PC-3 (cell line): ENCODE results near the gene C3orf62.

Experiments used
- EZH2 ChIP-seq: fragments of 300-600 bp; sonication (generic); IDR thresholded peaks from one replicate; pipeline ENCODE4 v1.6.1; 2017; ENCODE audit warnings: antibody characterized with exemption, mild to moderate bottlenecking, low read length; ENCODE audit not compliant: unreplicated experiment
- TF ChIP-seq, protein P1 (sequence below): fragments of 300-600 bp; sonication (generic); conservative IDR thresholded peaks from 2 replicates; pipeline ENCODE4 v1.5.1; 2017; ENCODE audit warnings: antibody characterized with exemption, low read depth, mild to moderate bottlenecking, low read length

DNA sequence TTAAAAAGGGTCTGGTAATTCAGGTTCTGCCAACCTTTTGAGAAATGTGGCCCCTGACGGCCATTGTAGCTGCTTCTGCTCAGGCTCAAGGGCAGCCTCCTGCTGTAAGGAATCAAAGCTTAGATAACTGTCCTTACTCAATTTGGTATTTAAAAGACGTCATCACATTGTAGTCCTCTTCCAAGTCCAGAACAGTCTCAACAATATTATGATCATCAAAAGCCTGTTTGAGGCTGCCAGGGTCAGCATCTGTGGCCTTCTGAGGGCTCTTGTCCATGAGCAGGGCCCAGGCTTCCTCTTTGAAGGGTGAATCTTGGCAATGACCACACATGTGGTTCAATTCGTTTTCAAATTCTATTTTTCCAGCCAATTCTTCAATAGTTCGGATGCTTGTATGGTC, 6.0 kb downstream of the C3orf62 start:
- no peak for TF ChIP-seq EZH2
- TF ChIP-seq, protein P1, sequence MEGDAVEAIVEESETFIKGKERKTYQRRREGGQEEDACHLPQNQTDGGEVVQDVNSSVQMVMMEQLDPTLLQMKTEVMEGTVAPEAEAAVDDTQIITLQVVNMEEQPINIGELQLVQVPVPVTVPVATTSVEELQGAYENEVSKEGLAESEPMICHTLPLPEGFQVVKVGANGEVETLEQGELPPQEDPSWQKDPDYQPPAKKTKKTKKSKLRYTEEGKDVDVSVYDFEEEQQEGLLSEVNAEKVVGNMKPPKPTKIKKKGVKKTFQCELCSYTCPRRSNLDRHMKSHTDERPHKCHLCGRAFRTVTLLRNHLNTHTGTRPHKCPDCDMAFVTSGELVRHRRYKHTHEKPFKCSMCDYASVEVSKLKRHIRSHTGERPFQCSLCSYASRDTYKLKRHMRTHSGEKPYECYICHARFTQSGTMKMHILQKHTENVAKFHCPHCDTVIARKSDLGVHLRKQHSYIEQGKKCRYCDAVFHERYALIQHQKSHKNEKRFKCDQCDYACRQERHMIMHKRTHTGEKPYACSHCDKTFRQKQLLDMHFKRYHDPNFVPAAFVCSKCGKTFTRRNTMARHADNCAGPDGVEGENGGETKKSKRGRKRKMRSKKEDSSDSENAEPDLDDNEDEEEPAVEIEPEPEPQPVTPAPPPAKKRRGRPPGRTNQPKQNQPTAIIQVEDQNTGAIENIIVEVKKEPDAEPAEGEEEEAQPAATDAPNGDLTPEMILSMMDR, result no peak
